ENCODE measurements around the gene HAPLN3. TPM values are rescaled to one million over a fixed set of nuclear protein-coding genes. Genes with fewer than 3 reads are reported as not detected.

The HAPLN3 gene
- total RNA-seq, 6 experiments from 2014 or later, result 0.12 to 1.2 (median 0.25) TPM; not detected in 1

DNA sequence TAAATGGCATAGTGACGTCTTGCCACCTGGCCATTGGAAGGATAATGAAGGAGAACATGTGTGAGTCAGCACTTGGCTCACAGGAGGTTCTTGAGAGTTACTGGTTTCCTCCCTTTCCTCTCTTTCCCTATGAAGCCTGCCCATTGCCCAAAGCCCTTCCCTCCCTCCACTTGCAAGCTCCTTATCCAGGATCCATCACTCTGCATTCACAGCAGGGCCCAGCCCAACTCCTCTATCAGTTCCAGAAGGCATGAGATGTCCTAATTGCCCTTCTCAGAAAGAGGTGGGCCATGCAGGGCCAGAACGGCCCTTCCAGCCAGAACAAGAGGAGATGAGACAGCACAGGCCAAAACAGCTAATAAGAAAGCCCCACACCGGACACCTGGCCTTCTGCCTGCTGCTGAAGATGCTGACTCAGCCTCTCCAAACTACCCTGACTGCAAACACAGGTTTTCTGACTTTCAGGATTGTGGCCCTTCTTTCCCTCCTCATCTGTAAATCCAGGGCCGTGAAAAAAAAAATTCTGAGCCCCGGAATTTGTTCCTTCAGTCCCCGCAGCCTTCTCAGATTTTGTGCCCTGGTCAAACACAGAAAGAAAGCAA is 29.7 kb downstream of the HAPLN3 start:
- Histone ChIP-seq H3K27me3 (no peaks in the 10 kb centered on the region), H3K4me1 (no peaks in the 10 kb centered on the region), H3K27ac (no peak overlapping the region), H3K4me3 (no peak overlapping the region), H3K9me3 (no peaks in the 10 kb centered on the region), H3K36me3 (no peaks in the 10 kb centered on the region)
- 50% methylated on average over 5 of the region's 6 CpGs for WGBS (ENCODE audit: insufficient coverage, low coverage, low lambda C conversion rate, missing lambda C conversion rate)
- intact Hi-C loops (cut with DNase I), result no loop called here
- ATAC-seq (no peak), DNase-seq (peak in 1 of 3 donors; percentile 9)
- TF ChIP-seq, protein P1, sequence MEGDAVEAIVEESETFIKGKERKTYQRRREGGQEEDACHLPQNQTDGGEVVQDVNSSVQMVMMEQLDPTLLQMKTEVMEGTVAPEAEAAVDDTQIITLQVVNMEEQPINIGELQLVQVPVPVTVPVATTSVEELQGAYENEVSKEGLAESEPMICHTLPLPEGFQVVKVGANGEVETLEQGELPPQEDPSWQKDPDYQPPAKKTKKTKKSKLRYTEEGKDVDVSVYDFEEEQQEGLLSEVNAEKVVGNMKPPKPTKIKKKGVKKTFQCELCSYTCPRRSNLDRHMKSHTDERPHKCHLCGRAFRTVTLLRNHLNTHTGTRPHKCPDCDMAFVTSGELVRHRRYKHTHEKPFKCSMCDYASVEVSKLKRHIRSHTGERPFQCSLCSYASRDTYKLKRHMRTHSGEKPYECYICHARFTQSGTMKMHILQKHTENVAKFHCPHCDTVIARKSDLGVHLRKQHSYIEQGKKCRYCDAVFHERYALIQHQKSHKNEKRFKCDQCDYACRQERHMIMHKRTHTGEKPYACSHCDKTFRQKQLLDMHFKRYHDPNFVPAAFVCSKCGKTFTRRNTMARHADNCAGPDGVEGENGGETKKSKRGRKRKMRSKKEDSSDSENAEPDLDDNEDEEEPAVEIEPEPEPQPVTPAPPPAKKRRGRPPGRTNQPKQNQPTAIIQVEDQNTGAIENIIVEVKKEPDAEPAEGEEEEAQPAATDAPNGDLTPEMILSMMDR (IDR thresholded peaks at IDR 0.05), result no peak
- TF ChIP-seq POLR2A (IDR thresholded peaks at IDR 0.05), result no peak

DNA sequence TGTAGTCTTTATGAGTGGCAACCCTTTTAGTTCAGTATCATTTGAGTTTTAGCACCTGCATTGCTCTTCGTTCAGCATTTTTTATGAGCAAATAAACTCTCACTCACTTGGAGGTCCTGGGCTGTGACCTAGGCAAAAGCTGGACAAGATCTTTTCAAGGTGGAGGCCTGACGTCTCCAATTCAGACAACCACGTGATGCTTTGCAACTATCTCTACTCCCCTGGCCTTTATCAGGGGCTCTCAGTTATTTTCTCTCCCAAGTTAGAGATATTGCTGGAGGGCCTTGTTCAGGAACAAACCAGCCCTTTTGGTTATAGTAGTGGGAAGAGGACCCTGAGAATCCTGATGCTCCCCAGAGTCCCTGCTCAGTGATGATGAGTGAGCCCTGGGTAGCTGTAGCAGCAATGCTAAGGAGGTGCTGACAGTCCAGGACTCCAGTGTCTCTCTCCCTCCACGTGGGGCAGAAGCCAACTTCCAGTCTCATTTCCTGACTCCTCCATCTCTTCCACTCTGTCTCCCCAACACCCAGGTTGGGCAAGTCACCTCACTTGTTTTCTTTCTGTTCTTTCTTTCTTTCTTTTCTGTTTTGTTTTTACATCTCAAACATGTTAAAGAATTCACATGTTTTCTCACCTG is 30.4 kb downstream of the HAPLN3 start:
- Histone ChIP-seq H3K27ac (no peak overlapping the region), H3K27me3 (no peaks in the 10 kb centered on the region), H3K36me3 (no peaks in the 10 kb centered on the region), H3K4me3 (no peak overlapping the region), H3K4me1 (no peaks in the 10 kb centered on the region), H3K9me3 (no peaks in the 10 kb centered on the region)
- ATAC-seq (no peak), DNase-seq (no peak)
- 28% methylated on average over 4 of the region's 4 CpGs for WGBS (ENCODE audit: insufficient coverage, low coverage, low lambda C conversion rate, missing lambda C conversion rate)
- no peak for TF ChIP-seq POLR2A (IDR thresholded peaks at IDR 0.05)
- TF ChIP-seq, protein P1 (IDR thresholded peaks at IDR 0.05), result no peak
- intact Hi-C loops (cut with DNase I), result no loop called here

DNA sequence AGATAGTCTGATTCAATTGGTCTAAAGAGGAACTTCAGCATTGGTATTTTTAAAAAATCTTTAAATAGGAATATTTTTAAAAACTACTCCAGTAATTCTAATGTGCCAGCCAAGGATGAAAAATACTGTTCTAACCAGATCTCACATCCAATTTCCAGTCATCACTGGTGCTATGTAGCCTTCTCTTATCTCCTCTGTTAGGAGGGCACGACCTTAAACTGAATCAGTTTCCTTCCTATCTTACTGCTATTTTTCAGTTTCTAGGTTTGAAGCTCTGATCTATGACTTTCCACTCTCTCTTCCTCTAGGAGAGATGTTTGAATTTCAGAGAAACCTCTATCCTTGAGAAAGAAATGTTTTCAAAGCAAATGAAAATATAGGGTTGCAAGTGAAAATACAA is 31.9 kb downstream of the HAPLN3 start:
- H3K27ac ChIP-seq, result no peak overlapping the region
- no peak overlapping the region for H3K4me3 ChIP-seq
- TF ChIP-seq POLR2A (IDR thresholded peaks at IDR 0.05), result no peak
- TF ChIP-seq, protein P1 (IDR thresholded peaks at IDR 0.05), result no peak

DNA sequence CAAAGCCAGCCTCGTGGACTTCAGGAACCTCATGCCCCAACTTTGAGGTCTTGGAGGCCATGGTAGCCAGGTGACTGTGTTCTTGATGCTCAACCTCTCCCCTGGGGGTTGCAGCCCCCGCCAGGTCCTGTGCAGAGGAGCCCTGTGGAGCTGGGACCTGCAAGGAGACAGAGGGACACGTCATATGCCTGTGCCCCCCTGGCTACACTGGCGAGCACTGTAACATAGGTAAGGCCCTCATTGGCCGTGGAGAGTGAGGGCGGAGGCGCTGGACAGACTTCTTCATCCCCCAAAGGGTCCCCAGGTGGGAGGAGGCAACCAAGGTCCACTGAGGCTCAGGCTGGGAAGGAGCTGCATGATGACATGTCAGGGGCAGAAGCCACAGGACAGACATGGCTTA is 35.1 kb downstream of the HAPLN3 start:
- TF ChIP-seq POLR2A (IDR thresholded peaks at IDR 0.05), result no peak
- TF ChIP-seq, protein P1 (IDR thresholded peaks at IDR 0.05), result no peak
- Histone ChIP-seq H3K4me3 (no peak overlapping the region), H3K36me3 (no peaks in the 10 kb centered on the region), H3K27me3 (no peaks in the 10 kb centered on the region), H3K4me1 (no peaks in the 10 kb centered on the region), H3K27ac (no peak overlapping the region), H3K9me3 (no peaks in the 10 kb centered on the region)
- intact Hi-C loops (cut with DNase I), result no loop called here
- ATAC-seq (no peak), DNase-seq (peak in 1 of 3 donors; percentile 31)
- WGBS (ENCODE audit: insufficient coverage, low coverage, low lambda C conversion rate, missing lambda C conversion rate), result 68% methylated on average over 5 of the region's 7 CpGs

More for the DNA sequence above, 31.9 kb downstream of the HAPLN3 start:
- ATAC-seq (no peak), DNase-seq (no peak)
- Histone ChIP-seq H3K4me1 (no peaks in the 10 kb centered on the region), H3K9me3 (no peaks in the 10 kb centered on the region), H3K36me3 (no peaks in the 10 kb centered on the region), H3K27me3 (no peaks in the 10 kb centered on the region)
- intact Hi-C loops (cut with DNase I), result no loop called here
- WGBS (ENCODE audit: insufficient coverage, low coverage, low lambda C conversion rate, missing lambda C conversion rate), result 35% methylated on average over 1 of the region's 1 CpG
